Measurements from ENCODE around the gene NUDT5.

The NUDT5 gene

DNA sequence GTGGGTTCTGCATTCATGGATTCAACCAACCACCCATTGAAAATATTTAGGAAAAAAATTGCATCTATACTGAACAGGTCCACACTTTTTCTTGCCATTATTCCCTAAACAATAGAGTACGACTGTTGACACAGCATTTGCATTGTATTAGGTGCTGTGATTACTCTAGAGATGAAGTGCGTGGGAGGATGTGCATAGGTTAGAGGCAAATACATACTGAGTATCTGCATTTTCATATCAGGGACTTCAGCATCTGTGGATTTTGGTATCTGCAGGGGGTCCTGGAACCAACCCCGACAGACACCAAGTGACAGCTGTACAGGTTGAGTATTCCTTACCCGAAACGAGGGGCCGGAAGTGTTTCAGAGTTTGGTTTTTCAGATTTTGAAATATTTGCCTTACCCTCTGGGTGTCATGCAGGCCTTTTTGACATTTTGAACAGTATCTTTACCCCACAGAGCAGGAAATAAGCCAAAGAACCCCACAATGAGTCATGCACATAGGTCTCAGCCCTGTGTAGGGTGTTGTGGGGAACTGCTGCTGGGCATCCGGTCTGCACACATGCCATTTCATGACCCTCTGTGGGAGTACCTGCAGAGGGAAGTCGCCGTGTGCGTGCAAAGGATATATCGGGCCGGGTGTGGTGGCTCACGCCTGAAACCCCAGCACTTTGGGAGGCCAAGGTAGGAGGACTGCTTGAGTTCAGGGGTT is 14.5 kb downstream of the NUDT5 start:
- Histone ChIP-seq H3K4me3 (ENCODE audit: low read length, poor library complexity, severe bottlenecking) (no peak overlapping the region), H3K9me2 (replicated peaks; ENCODE audit: low read depth, low read length) (no peaks in the 10 kb centered on the region), H3F3A (ENCODE audit: low read depth) (peaks cover 4% of the 10 kb centered on the region; the same call in 1 of the 2 replicates), H3K9me3 (ENCODE audit: insufficient read depth, low read depth, low read length) (no peaks in the 10 kb centered on the region), H4K20me1 (ENCODE audit: insufficient read depth, low read length, poor library complexity, severe bottlenecking) (no peaks in the 10 kb centered on the region), H3K79me2 (ENCODE audit: insufficient read depth, low read length) (no peaks in the 10 kb centered on the region), H3K9ac (ENCODE audit: low read depth, low read length, poor library complexity, severe bottlenecking) (peak overlapping the region; percentile 32), H3K27me3 (ENCODE audit: insufficient read depth, low read length, poor library complexity, severe bottlenecking) (no peaks in the 10 kb centered on the region), H2AFZ (ENCODE audit: low read length) (no peak overlapping the region), H3K4me1 (ENCODE audit: insufficient read depth, low read length, poor library complexity, severe bottlenecking) (peaks cover 17% of the 10 kb centered on the region), H3K36me3 (ENCODE audit: insufficient read depth, low read length) (peaks cover 32% of the 10 kb centered on the region; the same call in 1 of the 2 replicates), H3K4me2 (ENCODE audit: low read depth, low read length, poor library complexity, severe bottlenecking) (peak overlapping the region; percentile 20)
- TF ChIP-seq, protein P1, sequence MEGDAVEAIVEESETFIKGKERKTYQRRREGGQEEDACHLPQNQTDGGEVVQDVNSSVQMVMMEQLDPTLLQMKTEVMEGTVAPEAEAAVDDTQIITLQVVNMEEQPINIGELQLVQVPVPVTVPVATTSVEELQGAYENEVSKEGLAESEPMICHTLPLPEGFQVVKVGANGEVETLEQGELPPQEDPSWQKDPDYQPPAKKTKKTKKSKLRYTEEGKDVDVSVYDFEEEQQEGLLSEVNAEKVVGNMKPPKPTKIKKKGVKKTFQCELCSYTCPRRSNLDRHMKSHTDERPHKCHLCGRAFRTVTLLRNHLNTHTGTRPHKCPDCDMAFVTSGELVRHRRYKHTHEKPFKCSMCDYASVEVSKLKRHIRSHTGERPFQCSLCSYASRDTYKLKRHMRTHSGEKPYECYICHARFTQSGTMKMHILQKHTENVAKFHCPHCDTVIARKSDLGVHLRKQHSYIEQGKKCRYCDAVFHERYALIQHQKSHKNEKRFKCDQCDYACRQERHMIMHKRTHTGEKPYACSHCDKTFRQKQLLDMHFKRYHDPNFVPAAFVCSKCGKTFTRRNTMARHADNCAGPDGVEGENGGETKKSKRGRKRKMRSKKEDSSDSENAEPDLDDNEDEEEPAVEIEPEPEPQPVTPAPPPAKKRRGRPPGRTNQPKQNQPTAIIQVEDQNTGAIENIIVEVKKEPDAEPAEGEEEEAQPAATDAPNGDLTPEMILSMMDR (conservative IDR thresholded peaks at IDR 0.05; ENCODE audit: low read length), result no peak
- TF ChIP-seq EZH2phosphoT487 (IDR thresholded peaks at IDR 0.05; ENCODE audit: borderline replicate concordance), result no peak

DNA sequence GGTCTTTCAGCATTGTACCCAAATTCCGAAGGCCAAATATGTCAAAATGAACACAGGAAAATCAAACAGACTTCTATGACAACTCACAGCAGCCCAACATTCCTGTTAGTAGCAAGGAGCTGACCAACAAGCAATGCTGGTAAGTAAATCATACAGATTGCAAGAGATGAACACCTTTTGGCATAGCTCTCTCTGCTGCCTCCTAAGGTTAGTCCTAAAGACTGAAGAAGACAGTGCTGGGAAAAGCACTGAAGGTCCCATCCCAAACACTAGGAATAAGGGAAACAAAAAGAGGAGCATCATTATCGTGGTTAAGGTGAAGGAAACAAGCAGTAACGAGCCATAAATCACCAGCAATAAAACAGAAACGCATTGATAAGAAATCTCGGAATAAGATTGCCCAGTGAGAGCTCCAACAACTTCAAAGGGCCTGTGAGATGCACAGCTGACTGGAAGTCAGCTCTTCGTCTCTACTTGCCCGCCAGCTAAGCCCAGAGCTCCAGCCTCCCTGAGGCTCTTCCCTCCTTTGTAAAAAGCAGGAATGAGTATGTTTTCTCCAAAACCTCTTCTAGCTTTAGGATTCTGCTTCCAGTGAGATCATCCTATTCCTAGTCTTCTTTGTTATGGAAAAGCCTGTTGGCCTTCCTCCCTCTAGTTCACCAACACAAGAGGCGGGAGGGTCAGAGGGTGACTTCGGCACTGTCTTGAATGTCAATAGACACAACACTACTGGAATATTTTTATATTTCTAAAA is 15.3 kb downstream of the NUDT5 start:
- H3K9me2 ChIP-seq (replicated peaks; ENCODE audit: low read depth, low read length), result no peaks in the 10 kb centered on the region
- peaks cover 4% of the 10 kb centered on the region; the same call in 1 of the 2 replicates for H3F3A ChIP-seq (ENCODE audit: low read depth)
- H4K20me1 ChIP-seq (ENCODE audit: insufficient read depth, low read length, poor library complexity, severe bottlenecking), result no peaks in the 10 kb centered on the region
- H3K9ac ChIP-seq (ENCODE audit: low read depth, low read length, poor library complexity, severe bottlenecking), result peak overlapping the region; percentile 32
- TF ChIP-seq, protein P1 (conservative IDR thresholded peaks at IDR 0.05; ENCODE audit: low read length), result 0 out of 2 replicates have a peak, but pooled peaks have one; percentile 8
- TF ChIP-seq EZH2phosphoT487 (IDR thresholded peaks at IDR 0.05; ENCODE audit: borderline replicate concordance), result no peak
- peaks cover 29% of the 10 kb centered on the region; the same call in 1 of the 2 replicates for H3K36me3 ChIP-seq (ENCODE audit: insufficient read depth, low read length)
- H3K9me3 ChIP-seq (ENCODE audit: insufficient read depth, low read depth, low read length), result no peaks in the 10 kb centered on the region
- H3K4me3 ChIP-seq (ENCODE audit: low read length, poor library complexity, severe bottlenecking), result no peak overlapping the region
- H3K27me3 ChIP-seq (ENCODE audit: insufficient read depth, low read length, poor library complexity, severe bottlenecking), result no peaks in the 10 kb centered on the region
- no peak overlapping the region for H2AFZ ChIP-seq (ENCODE audit: low read length)
- H3K79me2 ChIP-seq (ENCODE audit: insufficient read depth, low read length), result no peaks in the 10 kb centered on the region
- peaks cover 13% of the 10 kb centered on the region for H3K4me1 ChIP-seq (ENCODE audit: insufficient read depth, low read length, poor library complexity, severe bottlenecking)
- H3K4me2 ChIP-seq (ENCODE audit: low read depth, low read length, poor library complexity, severe bottlenecking), result peak overlapping the region; percentile 20

DNA sequence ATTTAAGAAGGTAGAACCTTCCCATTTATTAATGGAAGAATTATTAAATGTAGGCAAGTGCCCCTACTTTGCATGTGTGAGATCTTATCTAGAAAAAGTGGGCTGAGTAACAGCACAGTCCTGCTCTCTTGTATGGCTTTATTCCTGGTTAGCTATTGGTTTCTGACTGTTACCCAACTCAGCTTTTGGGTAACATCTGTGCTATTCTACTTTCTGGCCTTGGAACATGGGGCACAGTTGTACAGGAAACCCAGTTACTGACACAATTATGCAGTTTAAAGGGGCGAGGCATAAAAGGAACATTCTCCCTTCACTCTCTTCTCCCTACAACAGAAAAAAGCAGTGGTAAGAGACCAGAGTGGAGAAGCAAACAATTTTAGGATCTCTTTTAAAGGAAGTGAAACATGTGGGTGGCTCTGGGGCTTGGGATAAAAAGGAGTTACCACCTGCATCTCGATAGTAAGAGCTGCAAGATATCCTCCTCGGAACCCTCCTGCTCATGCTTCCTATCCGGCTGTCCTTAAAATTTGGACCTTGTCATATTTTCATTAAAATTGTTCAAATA is 16.0 kb downstream of the NUDT5 start:
- Histone ChIP-seq H3K4me3 (ENCODE audit: low read length, poor library complexity, severe bottlenecking) (no peak overlapping the region), H4K20me1 (ENCODE audit: insufficient read depth, low read length, poor library complexity, severe bottlenecking) (no peaks in the 10 kb centered on the region), H3F3A (ENCODE audit: low read depth) (peaks cover 4% of the 10 kb centered on the region; the same call in 1 of the 2 replicates), H3K4me2 (ENCODE audit: low read depth, low read length, poor library complexity, severe bottlenecking) (no peak overlapping the region), H3K9me2 (replicated peaks; ENCODE audit: low read depth, low read length) (no peaks in the 10 kb centered on the region), H3K36me3 (ENCODE audit: insufficient read depth, low read length) (peaks cover 24% of the 10 kb centered on the region; the same call in 1 of the 2 replicates), H3K9ac (ENCODE audit: low read depth, low read length, poor library complexity, severe bottlenecking) (no peak overlapping the region), H3K79me2 (ENCODE audit: insufficient read depth, low read length) (no peaks in the 10 kb centered on the region), H3K27me3 (ENCODE audit: insufficient read depth, low read length, poor library complexity, severe bottlenecking) (no peaks in the 10 kb centered on the region), H3K4me1 (ENCODE audit: insufficient read depth, low read length, poor library complexity, severe bottlenecking) (peaks cover 13% of the 10 kb centered on the region), H2AFZ (ENCODE audit: low read length) (no peak overlapping the region), H3K9me3 (ENCODE audit: insufficient read depth, low read depth, low read length) (no peaks in the 10 kb centered on the region)
- no peak for TF ChIP-seq EZH2phosphoT487 (IDR thresholded peaks at IDR 0.05; ENCODE audit: borderline replicate concordance)
- TF ChIP-seq, protein P1 (conservative IDR thresholded peaks at IDR 0.05; ENCODE audit: low read length), result no peak
